Tibial nerve (tissue), 3 donors: ENCODE data around the gene PLCB1.

Source experiments
- CTCF ChIP-seq, 5 experiments: fragments of 200-600 bp in 3 of 5; fragments of 450-650 bp in 2 of 5; sonication (generic) in 3 of 5; IDR thresholded peaks; one replicate each; pipeline ENCODE4 v1.5.1; 2016 to 2019; ENCODE audit warnings: antibody characterized with exemption in 5 of 5, mild to moderate bottlenecking in 3 of 5, moderate library complexity in 2 of 5
- POLR2A ChIP-seq, 2 donors: fragments of 450-650 bp; IDR thresholded peaks; one replicate each; pipeline ENCODE4 v1.6.1; 2017; ENCODE audit warnings: antibody characterized with exemption in 2 of 2, mild to moderate bottlenecking in 2 of 2, moderate library complexity in 2 of 2

GRCh38 chr20:8709627-8710026, 577.6 kb downstream of the PLCB1 start:
- TF ChIP-seq POLR2A (IDR thresholded peaks at IDR 0.05) (no peak), CTCF (IDR thresholded peaks at IDR 0.05) (no peak)
